ENCODE data around the gene DAPK2.

Gene DAPK2

GRCh38 chr15:63918901-63919348 is 127.4 kb downstream of the DAPK2 start:
- no peak overlapping the region for H3K4me3 ChIP-seq (ENCODE audit: low read length)
- H3K4me1 ChIP-seq (ENCODE audit: control insufficient read depth, insufficient read depth, low read length), result peaks cover 20% of the 10 kb centered on the region
- H3K36me3 ChIP-seq (ENCODE audit: control insufficient read depth, insufficient read depth, low read length), result peaks cover 8% of the 10 kb centered on the region
- no peaks in the 10 kb centered on the region for H3K9me3 ChIP-seq (ENCODE audit: control insufficient read depth, low read length)
- no peak overlapping the region for H3K9ac ChIP-seq (ENCODE audit: low read length)
- no peaks in the 10 kb centered on the region for H3K27me3 ChIP-seq (ENCODE audit: control insufficient read depth, insufficient read depth, low read length)

DNA sequence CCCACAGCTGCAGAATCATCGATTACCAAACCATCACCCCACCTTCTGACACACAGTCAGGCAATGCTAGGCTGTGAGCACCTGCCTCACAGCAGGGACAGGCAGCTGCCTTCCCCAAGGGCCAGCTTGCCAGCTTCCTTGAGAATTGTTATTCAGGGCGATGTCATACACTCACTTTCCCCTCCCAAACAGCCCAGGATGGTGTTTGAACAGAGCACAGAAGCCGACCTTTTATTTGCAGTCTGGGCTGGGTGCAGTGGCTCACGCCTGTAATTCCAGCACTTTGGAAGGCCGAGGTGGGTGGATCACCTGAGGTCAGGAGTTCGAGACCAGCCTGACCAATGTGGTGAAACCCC is 128.0 kb downstream of the DAPK2 start:
- H3K27me3 ChIP-seq (ENCODE audit: control insufficient read depth, insufficient read depth, low read length), result no peaks in the 10 kb centered on the region
- H3K4me3 ChIP-seq (ENCODE audit: low read length), result no peak overlapping the region
- no peaks in the 10 kb centered on the region for H3K9me3 ChIP-seq (ENCODE audit: control insufficient read depth, low read length)
- no peak overlapping the region for H3K9ac ChIP-seq (ENCODE audit: low read length)
- peaks cover 8% of the 10 kb centered on the region for H3K36me3 ChIP-seq (ENCODE audit: control insufficient read depth, insufficient read depth, low read length)
- H3K4me1 ChIP-seq (ENCODE audit: control insufficient read depth, insufficient read depth, low read length), result peaks cover 20% of the 10 kb centered on the region

GRCh38 chr15:63917588-63918316 is 128.5 kb downstream of the DAPK2 start:
- no peaks in the 10 kb centered on the region for H3K27me3 ChIP-seq (ENCODE audit: control insufficient read depth, insufficient read depth, low read length)
- H3K36me3 ChIP-seq (ENCODE audit: control insufficient read depth, insufficient read depth, low read length), result peaks cover 4% of the 10 kb centered on the region
- H3K9ac ChIP-seq (ENCODE audit: low read length), result no peak overlapping the region
- peaks cover 20% of the 10 kb centered on the region for H3K4me1 ChIP-seq (ENCODE audit: control insufficient read depth, insufficient read depth, low read length)
- H3K9me3 ChIP-seq (ENCODE audit: control insufficient read depth, low read length), result no peaks in the 10 kb centered on the region
- H3K4me3 ChIP-seq (ENCODE audit: low read length), result no peak overlapping the region

GRCh38 chr15:63915873-63916771 is 130.2 kb downstream of the DAPK2 start:
- H3K4me3 ChIP-seq (ENCODE audit: low read length), result no peak overlapping the region
- H3K9ac ChIP-seq (ENCODE audit: low read length), result no peak overlapping the region
- peaks cover 20% of the 10 kb centered on the region for H3K4me1 ChIP-seq (ENCODE audit: control insufficient read depth, insufficient read depth, low read length)
- H3K36me3 ChIP-seq (ENCODE audit: control insufficient read depth, insufficient read depth, low read length), result no peaks in the 10 kb centered on the region
- H3K27me3 ChIP-seq (ENCODE audit: control insufficient read depth, insufficient read depth, low read length), result no peaks in the 10 kb centered on the region
- H3K9me3 ChIP-seq (ENCODE audit: control insufficient read depth, low read length), result no peaks in the 10 kb centered on the region

GRCh38 chr15:63915209-63915872 is 130.9 kb downstream of the DAPK2 start:
- Histone ChIP-seq H3K4me3 (ENCODE audit: low read length) (no peak overlapping the region), H3K36me3 (ENCODE audit: control insufficient read depth, insufficient read depth, low read length) (no peaks in the 10 kb centered on the region), H3K27me3 (ENCODE audit: control insufficient read depth, insufficient read depth, low read length) (no peaks in the 10 kb centered on the region), H3K9me3 (ENCODE audit: control insufficient read depth, low read length) (no peaks in the 10 kb centered on the region), H3K4me1 (ENCODE audit: control insufficient read depth, insufficient read depth, low read length) (peaks cover 20% of the 10 kb centered on the region), H3K9ac (ENCODE audit: low read length) (no peak overlapping the region)

GRCh38 chr15:63913786-63914315 is 132.4 kb downstream of the DAPK2 start:
- no peaks in the 10 kb centered on the region for H3K36me3 ChIP-seq (ENCODE audit: control insufficient read depth, insufficient read depth, low read length)
- H3K9ac ChIP-seq (ENCODE audit: low read length), result no peak overlapping the region
- H3K4me1 ChIP-seq (ENCODE audit: control insufficient read depth, insufficient read depth, low read length), result peaks cover 17% of the 10 kb centered on the region
- no peaks in the 10 kb centered on the region for H3K27me3 ChIP-seq (ENCODE audit: control insufficient read depth, insufficient read depth, low read length)
- no peak overlapping the region for H3K4me3 ChIP-seq (ENCODE audit: low read length)
- H3K9me3 ChIP-seq (ENCODE audit: control insufficient read depth, low read length), result no peaks in the 10 kb centered on the region

DNA sequence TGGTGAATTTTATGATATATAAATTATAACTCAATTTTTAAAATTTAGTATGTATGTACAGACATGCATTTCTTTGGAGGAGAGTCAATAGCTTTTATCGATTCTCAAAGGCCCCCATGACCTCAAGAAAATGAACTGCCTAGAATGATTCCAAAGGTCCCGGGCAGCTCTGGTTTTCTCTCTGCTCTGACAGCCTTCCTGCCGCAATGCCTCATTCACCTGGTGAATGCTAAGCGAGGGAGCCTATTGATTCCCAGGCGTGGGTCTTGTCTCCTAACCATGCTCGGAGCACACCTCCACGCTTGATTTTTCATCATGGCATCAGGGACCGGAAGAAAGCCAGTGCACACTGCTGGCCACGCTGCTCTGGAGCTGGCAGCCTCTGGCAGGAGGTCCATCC is 132.9 kb downstream of the DAPK2 start:
- no peak overlapping the region for H3K9ac ChIP-seq (ENCODE audit: low read length)
- no peak overlapping the region for H3K4me3 ChIP-seq (ENCODE audit: low read length)
- H3K4me1 ChIP-seq (ENCODE audit: control insufficient read depth, insufficient read depth, low read length), result peaks cover 13% of the 10 kb centered on the region
- H3K27me3 ChIP-seq (ENCODE audit: control insufficient read depth, insufficient read depth, low read length), result no peaks in the 10 kb centered on the region
- H3K36me3 ChIP-seq (ENCODE audit: control insufficient read depth, insufficient read depth, low read length), result no peaks in the 10 kb centered on the region
- H3K9me3 ChIP-seq (ENCODE audit: control insufficient read depth, low read length), result no peaks in the 10 kb centered on the region

DNA sequence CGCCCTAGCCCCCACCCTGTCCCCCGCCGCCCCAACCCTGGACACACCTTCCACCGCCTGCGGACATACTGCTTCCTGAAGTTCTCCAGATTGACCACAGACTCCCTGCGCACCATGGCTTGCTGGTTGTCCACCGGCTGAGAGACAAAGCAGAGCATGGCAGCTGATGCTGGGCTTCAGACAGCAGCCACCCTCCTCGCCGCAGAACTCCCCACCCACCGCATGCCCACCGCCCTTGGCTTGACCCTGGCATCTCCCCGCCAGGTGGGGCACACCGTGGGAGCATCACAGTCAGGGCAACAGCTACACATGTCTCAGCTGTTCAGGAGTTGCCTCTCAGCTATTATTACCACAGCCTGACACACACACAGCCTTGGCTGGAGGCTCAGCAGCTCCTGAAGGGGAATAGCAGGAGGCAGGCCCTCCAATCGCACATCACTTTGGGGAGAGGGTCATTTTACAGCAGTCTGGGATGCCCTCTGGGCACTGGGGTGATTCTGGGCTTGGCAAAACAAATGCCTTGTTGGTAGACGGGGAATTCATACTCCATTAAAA is 134.1 kb downstream of the DAPK2 start:
- Histone ChIP-seq H3K9ac (ENCODE audit: low read length) (no peak overlapping the region), H3K36me3 (ENCODE audit: control insufficient read depth, insufficient read depth, low read length) (no peaks in the 10 kb centered on the region), H3K27me3 (ENCODE audit: control insufficient read depth, insufficient read depth, low read length) (no peaks in the 10 kb centered on the region), H3K4me3 (ENCODE audit: low read length) (no peak overlapping the region), H3K4me1 (ENCODE audit: control insufficient read depth, insufficient read depth, low read length) (peaks cover 8% of the 10 kb centered on the region), H3K9me3 (ENCODE audit: control insufficient read depth, low read length) (no peaks in the 10 kb centered on the region)

DNA sequence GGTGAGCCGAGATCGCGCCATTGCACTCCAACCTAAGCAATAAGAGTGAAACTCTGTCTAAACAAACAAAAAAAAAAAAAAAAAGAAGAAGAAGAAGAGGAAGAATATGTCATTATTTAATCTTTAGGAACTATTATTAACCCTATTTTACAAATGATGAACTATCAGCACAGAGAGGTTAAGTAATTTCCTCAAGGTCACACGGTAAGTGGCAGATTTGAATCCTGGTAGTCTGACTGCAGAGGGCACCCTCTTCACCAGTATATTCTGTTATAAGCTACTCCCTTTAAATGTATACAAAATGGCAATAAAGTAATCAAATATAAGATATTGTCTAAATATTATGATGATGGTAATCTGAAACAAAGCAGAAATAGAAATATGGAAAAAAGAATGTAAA is 135.1 kb downstream of the DAPK2 start:
- Histone ChIP-seq H3K27me3 (ENCODE audit: control insufficient read depth, insufficient read depth, low read length) (no peaks in the 10 kb centered on the region), H3K4me3 (ENCODE audit: low read length) (no peak overlapping the region), H3K36me3 (ENCODE audit: control insufficient read depth, insufficient read depth, low read length) (no peaks in the 10 kb centered on the region), H3K4me1 (ENCODE audit: control insufficient read depth, insufficient read depth, low read length) (peaks cover 5% of the 10 kb centered on the region), H3K9ac (ENCODE audit: low read length) (no peak overlapping the region), H3K9me3 (ENCODE audit: control insufficient read depth, low read length) (no peaks in the 10 kb centered on the region)

GRCh38 chr15:63909819-63910437 is 136.4 kb downstream of the DAPK2 start:
- Histone ChIP-seq H3K27me3 (ENCODE audit: control insufficient read depth, insufficient read depth, low read length) (no peaks in the 10 kb centered on the region), H3K4me1 (ENCODE audit: control insufficient read depth, insufficient read depth, low read length) (no peaks in the 10 kb centered on the region), H3K9me3 (ENCODE audit: control insufficient read depth, low read length) (no peaks in the 10 kb centered on the region), H3K36me3 (ENCODE audit: control insufficient read depth, insufficient read depth, low read length) (no peaks in the 10 kb centered on the region), H3K4me3 (ENCODE audit: low read length) (no peak overlapping the region), H3K9ac (ENCODE audit: low read length) (no peak overlapping the region)

DNA sequence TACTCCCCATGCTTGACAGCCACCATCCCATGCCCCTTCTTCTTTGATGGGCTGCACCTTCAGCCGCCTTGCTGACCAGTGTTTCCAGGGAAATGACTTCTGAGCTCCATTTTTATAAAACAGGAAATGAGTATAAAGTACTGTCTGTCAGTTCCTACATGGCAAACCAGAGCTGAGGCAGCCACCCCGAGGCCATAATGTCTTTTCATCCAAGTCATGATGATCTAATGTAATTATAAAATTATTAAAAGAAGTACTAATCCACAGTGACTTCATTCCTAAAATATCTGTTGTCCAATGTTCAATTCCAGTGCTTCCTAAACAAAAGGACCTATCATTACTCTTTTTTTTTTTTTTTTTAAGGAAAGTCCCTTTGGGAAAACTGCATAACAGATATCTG is 137.3 kb downstream of the DAPK2 start:
- Histone ChIP-seq H3K27me3 (ENCODE audit: control insufficient read depth, insufficient read depth, low read length) (no peaks in the 10 kb centered on the region), H3K36me3 (ENCODE audit: control insufficient read depth, insufficient read depth, low read length) (no peaks in the 10 kb centered on the region), H3K4me1 (ENCODE audit: control insufficient read depth, insufficient read depth, low read length) (no peaks in the 10 kb centered on the region), H3K9ac (ENCODE audit: low read length) (no peak overlapping the region), H3K9me3 (ENCODE audit: control insufficient read depth, low read length) (no peaks in the 10 kb centered on the region), H3K4me3 (ENCODE audit: low read length) (no peak overlapping the region)
